DMS53 treated with DMSO at 0.1 percent for 48 hours (cell line): ENCODE results near the gene CACNA2D1.
"Not testable (repeated sequence)": the region's sequence is repeated elsewhere in the genome, so short reads cannot be mapped to it uniquely, and the experiment has no call there.

Experiments used
- DNase-seq: peaks from one replicate; lab custom pipeline; 2025; ENCODE audit not compliant: unreplicated experiment; lab: John Stamatoyannopoulos, UW

The CACNA2D1 gene

DNA sequence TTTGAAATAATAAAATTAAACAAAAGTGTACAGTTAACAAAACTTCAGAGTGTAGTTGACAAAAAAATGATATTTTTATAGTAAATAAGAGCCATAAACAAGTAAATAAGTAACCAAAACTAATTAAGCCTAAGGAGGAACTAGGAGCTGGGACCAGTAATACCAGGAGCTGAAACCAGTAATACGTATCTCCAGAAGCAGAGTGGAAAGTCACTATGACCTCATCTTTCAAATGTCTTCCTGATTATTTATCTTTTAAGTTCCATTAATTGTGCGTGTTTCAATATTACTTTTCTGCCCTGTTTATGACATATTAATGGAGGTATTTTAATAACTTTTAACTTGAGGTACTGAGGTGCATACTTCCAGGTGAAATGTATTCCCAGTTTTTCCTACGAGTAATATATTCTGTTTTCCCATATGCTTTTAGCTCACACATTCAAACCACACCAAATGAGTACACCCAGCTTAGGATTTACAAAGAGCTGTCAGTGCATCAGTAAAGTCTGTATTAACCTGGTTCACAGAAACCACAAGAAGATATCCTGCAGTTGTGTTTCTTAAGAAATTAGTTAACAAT is 390.0 kb downstream of the CACNA2D1 start:
- no peak for DNase-seq

GRCh38 chr7:82051601-82052000 is 392.0 kb downstream of the CACNA2D1 start:
- DNase-seq, result no peak

DNA sequence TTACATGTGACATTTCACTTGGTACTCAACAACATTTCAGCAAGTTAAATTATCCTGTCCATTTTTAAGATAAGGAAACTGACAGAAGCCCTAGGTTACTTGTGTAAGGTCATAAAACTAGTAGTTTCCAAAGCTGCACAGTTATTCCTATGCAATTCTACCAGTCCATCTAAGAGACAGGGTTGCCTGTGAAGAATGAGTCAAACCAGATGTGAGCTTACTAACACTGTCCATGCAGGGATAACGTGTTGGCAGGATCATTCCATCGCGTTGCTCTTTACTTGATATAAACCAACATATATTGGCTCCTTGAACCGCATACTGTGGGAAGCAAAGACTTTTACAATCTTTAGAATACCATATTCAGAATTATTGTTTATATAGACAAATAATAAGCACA is 392.8 kb downstream of the CACNA2D1 start:
- no peak for DNase-seq

DNA sequence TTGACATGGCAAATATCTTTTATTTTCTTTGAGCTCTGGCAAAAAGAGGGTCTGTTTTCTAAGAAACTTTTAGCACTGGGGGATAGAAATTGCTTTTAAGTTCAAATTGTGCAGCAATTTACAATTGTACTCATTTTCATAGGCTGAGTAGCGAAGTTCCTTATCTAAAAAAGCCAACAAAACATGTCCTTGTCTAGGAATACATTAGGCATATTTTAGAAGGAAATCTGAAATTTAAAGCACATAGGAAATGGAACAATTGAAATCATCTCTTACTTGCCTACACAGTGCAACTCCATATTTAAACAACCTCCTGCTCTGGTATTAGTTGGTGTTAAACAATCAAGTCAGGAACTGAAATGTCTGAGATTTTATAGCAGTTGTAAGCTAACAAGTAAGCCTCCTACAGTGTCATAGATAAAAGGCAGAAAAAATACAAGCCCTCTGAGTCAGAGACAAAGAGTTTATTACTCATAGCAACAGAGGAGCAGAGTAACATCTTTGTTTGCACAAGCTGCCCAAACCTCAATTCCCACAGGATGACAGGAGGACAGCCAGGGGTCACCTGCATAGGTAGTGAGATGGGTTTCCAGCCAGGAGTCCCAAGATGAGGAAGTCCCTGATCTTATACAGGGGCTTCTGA is 393.6 kb downstream of the CACNA2D1 start:
- DNase-seq, result peak; percentile 77

DNA sequence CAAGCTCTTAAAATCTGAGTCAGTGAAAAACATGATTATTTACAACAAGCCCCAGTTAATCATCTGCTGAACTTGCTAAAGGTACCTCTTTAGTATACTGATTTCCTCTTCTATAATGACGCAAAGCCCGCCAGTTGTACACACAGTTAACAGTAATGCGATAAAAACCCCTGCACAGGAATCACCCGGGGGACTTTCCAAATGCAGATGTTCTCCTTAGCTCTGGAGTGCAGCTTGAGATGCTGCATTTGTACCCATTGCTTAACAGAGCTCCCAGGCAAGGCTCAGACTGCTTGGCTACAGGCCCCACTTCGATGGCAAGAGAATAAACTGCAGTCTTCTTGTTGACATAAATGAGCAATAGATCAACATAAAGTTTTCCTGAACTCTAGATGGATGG is 394.1 kb downstream of the CACNA2D1 start:
- no peak for DNase-seq

- DNase-seq, result peak; percentile 59
Observed at GRCh38 chr7:82044497-82045080, 399.0 kb downstream of the CACNA2D1 start.

DNA sequence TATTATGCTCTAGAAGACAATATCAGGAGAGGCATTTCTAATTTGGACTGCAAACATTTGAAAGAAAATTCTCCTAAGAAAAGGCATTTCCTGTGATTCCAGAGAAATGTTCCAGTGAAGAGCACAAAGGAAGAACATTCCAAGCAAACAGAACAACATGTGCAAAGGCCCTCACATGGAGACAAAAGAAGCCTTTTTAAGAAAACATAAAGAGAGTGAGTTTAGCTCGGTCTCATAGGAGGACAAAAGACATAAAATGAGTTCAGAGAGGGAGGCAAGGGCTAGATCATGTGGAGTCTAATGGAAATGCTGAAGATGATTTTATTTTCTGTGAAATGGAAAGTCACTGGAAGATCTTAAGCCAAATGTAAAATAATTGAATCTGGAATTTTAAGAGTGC is 404.0 kb downstream of the CACNA2D1 start:
- DNase-seq, result no peak

DNA sequence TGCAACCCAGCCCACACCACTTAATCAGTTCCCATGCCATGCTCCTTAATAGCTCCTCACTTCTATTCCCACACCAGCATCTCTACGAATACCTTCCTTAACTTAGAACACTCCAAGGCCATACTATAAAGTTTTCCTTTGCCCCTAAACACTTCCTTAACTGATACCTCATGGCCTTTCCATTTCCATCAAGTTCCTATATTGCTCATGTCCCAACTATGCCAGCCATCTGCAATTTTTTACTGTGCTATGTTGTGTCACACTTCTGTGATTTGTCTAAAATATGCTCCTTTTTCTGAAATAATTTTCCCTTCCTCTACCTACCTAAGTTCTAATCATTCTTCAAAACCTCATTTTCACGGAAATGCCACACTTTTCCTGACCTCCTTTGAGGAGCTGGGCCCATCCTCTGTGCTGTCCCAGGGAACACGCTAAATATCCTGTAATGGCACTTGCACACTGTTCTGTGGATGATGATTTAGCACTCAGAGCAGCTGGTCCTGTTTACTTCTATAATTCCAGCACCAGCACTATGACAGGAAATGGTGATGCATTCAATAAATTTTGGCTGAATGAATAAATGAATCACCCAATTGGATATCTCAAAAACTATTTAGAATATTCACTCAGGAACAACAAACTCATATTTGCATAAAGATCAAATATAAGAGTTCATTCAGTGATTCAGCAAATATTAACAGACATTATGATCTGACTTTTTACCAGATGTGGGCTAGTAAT is 407.3 kb downstream of the CACNA2D1 start:
- DNase-seq, result no peak

DNA sequence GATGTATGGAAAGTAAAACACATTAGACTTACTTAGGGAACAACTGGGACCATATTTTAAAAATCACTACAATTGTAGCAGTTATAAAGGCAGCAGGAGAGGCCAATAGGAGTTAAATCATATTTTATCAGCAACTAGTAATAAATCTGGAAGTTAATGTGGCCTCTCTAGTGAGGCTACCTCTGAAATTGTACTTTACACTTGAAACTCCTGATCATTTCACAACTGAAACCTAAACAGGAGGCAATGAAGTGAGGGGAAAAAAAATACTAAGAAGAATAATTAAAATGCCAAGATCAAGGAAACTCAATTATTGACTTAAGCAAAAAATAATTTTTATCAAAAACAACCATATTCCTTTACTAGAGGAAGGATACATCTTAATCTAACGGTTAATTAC is 408.1 kb downstream of the CACNA2D1 start:
- DNase-seq, result no peak

DNA sequence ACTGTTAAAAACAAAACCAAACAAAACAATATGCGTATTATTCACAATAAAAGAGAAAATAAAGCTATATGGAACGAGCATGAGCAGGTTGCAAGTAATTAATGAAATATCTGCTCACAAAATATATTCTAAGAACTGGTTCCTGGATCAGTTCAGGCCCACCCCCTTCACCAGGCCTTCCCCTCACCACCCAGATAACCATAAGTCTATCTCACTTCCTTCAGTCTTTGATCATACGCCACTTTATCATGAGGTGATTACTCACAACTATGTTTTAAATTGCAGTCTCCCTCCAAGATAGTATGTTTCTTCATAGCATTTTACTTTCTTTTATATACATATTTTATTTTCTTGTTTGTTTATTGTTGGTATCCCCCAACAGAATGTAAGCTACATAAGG is 410.7 kb downstream of the CACNA2D1 start:
- DNase-seq, result no peak

DNA sequence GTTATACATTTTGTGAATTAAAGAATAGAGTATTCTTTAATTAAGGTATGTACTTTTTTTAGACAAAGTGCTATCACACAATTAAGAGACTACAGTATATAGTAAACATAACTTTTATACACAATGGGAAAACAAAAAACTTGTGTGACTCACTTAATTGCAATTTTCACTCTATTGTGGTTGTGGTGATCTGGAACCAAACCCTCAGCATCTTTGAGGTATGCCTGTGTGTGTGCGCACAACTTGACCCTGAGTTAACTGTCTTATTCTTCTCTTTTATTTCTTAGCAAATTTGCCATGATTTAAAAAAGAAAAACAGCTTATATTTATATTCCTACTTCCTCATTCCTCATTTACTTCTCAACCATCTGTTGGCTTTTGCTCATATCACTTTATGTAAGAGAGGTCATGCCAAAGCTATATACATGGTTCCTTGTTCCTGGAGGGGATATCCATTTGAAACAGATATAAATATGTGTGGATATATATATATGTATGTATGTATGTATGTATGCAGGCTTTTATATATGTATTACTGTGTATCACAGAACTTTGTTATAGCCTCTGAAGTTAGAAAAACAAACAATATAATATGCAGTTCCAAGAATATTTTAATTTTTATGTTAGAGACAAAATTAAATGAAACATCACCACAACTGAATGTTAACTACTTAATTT is 414.2 kb downstream of the CACNA2D1 start:
- no peak for DNase-seq

GRCh38 chr7:82028097-82028496 is 415.5 kb downstream of the CACNA2D1 start:
- no peak for DNase-seq

- DNase-seq, result no peak
Observed at GRCh38 chr7:82021713-82022112, 421.9 kb downstream of the CACNA2D1 start.

DNA sequence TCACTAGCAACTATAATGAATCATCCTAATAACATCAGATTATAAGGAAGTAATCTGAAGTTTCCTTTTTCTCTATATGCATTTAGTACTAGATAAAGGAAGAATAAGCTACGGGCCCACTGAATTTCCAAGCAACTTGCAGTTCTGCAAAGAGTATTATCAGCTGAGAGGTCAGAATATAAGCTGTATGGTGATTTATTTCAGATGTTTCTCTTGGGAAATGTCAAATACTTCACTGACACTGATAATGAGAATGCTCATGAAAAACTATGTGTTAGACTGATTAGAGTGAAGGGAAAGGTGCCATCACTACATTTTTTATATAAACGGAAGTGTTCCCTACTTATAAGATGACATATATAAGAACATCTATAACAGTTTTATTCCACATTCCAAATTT is 422.5 kb downstream of the CACNA2D1 start:
- DNase-seq, result no peak

GRCh38 chr7:82019551-82020475 is 423.8 kb downstream of the CACNA2D1 start:
- DNase-seq, result no peak

DNA sequence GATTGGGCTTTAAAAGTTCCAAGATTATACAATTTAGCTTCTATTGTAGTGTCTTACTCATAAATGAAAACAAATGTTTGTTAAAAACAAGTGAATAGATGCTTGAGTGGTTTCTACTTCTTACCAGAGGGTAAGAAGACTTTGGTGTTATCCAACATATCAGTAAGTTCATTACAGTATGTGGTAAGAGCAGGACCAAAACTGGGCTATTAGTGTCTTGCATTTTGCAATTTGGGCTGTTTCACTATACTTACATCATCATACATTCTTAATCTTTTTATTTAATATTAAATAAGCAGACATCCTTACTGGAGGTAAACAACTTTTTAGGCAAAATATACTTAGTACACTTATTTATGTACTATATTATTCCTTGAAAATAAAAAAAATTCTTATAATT is 425.4 kb downstream of the CACNA2D1 start:
- DNase-seq, result no peak

- DNase-seq, result peak; percentile 68
Observed at GRCh38 chr7:82017334-82017943, 426.1 kb downstream of the CACNA2D1 start.

DNA sequence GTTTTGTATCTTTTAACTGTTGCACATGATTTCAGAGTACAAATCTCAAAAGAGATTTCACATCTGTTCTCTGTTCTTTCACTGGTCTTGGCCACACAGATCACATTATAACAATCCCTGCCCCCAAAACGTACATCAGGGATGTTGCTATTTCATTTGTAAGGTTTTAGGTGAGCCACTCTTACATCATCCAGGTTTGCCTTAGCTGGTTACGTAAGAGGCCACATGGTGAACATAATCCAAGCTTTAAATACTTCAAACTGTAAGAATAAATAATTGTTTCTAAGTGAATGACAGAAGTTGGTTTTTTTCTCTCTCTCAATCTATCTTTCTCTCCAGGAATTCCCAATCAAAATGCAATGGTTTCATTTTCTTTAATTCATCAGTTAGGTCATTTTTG is 427.8 kb downstream of the CACNA2D1 start:
- peak; percentile 36 for DNase-seq

DNA sequence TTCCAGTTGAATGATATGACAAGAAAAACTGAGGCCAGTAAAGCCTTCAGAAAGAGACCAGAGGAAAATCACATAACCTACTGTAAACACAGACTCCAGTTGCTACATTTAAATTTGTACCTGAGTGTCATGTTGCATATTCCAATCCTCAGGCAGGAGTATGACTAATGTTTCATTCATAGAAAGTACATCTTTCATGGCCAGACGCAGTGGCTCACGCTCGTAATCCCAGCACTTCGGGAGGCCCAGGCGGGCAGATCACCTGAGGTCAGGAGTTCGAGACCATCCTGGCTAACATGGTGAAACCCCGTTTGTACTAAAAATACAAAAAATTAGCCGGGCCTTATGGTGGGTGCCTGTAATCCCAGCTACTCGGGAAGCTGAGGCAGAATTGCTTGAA is 429.0 kb downstream of the CACNA2D1 start:
- not testable (repeated sequence) for DNase-seq

DNA sequence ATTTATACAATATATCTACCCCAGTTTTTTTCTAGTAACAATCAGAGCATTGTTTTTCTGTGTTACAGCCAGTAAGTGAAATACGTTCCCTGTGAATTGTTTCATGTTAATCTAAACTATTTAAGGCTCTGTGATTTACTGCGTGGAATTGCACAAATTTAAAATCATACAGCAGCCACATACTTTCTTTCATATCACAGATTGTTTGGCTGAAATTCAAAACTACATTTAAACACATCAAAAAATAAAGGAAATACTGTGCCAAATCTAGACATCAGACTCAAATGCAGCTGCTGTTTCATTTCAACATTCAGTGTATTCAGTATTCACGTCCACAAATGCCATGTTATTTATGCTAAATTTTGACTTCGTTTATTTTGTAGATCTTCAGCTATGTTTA is 431.1 kb downstream of the CACNA2D1 start:
- no peak for DNase-seq
